SK-N-SH (cell line): ENCODE measurements around the gene TBX15. TPM values are rescaled to one million over a fixed set of nuclear protein-coding genes. Genes with fewer than 3 reads are reported as not detected.

Experiments
- CTCF ChIA-PET: fragments of 300-600, 350-600 bp; formaldehyde crosslinking; extraction: SDS; loops from one replicate; lab custom pipeline; 2021; lab: Yijun Ruan, JAX
- POLR2A ChIA-PET: fragments of 350-600 bp; sonication (Branson Sonifier 250); formaldehyde crosslinking; extraction: SDS; loops from one replicate; lab custom pipeline; 2020; ENCODE audit warnings: antibody characterized with exemption, inconsistent platforms; lab: Yijun Ruan, JAX
- DNase-seq: peaks from one replicate; pipeline ENCODE4 v3.0.0; 2012
- H2AFZ ChIP-seq: fragments of 200-600 bp; sonication (generic); 2 replicates; pipeline ENCODE4 v1.8.1; 2016; ENCODE audit warnings: antibody characterized with exemption, mild to moderate bottlenecking, low read depth
- H3F3A ChIP-seq: fragments of 200-600 bp; sonication (generic); replicated peaks from 2 replicates; pipeline ENCODE3; 2016; ENCODE audit warnings: antibody characterized with exemption, mild to moderate bottlenecking; ENCODE audit not compliant: insufficient read depth
- H3K27ac ChIP-seq, 2 experiments: fragments of 200-500 bp in 1 of 2; fragments of 200-600 bp in 1 of 2; sonication (Bioruptor generic) in 1 of 2; sonication (generic), shearing (Covaris generic) in 1 of 2; 2 replicates each; pipeline versions ENCODE4 v1.5.1 to v1.6.1; 2014 to 2016; ENCODE audit warnings: low read depth in 2 of 2, inconsistent platforms in 1 of 2, low read length in 1 of 2, mild to moderate bottlenecking in 1 of 2, mixed read lengths in 1 of 2
- H3K27me3 ChIP-seq: fragments of 200-600 bp; sonication (generic), shearing (Covaris generic); 2 replicates; pipeline ENCODE4 v1.6.1; 2016; ENCODE audit warnings: mixed run types; ENCODE audit not compliant: insufficient read depth
- H3K36me3 ChIP-seq, 2 experiments: fragments of 200-500 bp in 1 of 2; fragments of 200-600 bp in 1 of 2; sonication (Bioruptor generic) in 1 of 2; sonication (generic) in 1 of 2; replicated peaks in 1 of 2; 2 replicates each; pipeline versions ENCODE3 to v1.5.1; 2014 to 2016; ENCODE audit warnings: low read length in 1 of 2, mild to moderate bottlenecking in 1 of 2; ENCODE audit not compliant: insufficient read depth in 2 of 2, control insufficient read depth in 1 of 2
- H3K4me1 ChIP-seq, 2 experiments: fragments of 200-500 bp in 1 of 2; fragments of 200-600 bp in 1 of 2; sonication (Bioruptor generic) in 1 of 2; sonication (generic), shearing (Covaris generic) in 1 of 2; 2 replicates each; pipeline versions ENCODE4 v1.5.1 to v1.6.1; 2014 to 2016; ENCODE audit warnings: low read depth in 1 of 2, low read length in 1 of 2, mixed run types in 1 of 2; ENCODE audit not compliant: insufficient read depth in 2 of 2, control insufficient read depth in 1 of 2
- H3K4me2 ChIP-seq: fragments of 200-600 bp; sonication (generic), shearing (Covaris generic); 2 replicates; pipeline ENCODE4 v1.6.1; 2017; ENCODE audit warnings: mixed run types
- H3K4me3 ChIP-seq, 2 experiments: fragments of 200-500 bp in 1 of 2; fragments of 200-600 bp in 1 of 2; sonication (Bioruptor generic) in 1 of 2; sonication (generic), shearing (Covaris generic) in 1 of 2; 2 replicates each; pipeline versions ENCODE4 v1.5.1 to v1.8.1; 2014 to 2016; ENCODE audit warnings: low read depth in 2 of 2, inconsistent platforms in 1 of 2, low read length in 1 of 2, mild to moderate bottlenecking in 1 of 2, mixed read lengths in 1 of 2, moderate library complexity in 1 of 2
- H3K79me2 ChIP-seq: fragments of 200-600 bp; sonication (generic); 2 replicates; pipeline ENCODE4 v1.8.1; 2017; ENCODE audit warnings: mild to moderate bottlenecking; ENCODE audit not compliant: insufficient read depth
- H3K9ac ChIP-seq: fragments of 200-600 bp; sonication (generic); 2 replicates; pipeline ENCODE4 v1.6.1; 2017; ENCODE audit warnings: mixed run types
- H3K9me2 ChIP-seq: fragments of 200-600 bp; sonication (generic); 2 replicates; pipeline ENCODE4 v1.6.1; 2017; ENCODE audit warnings: mixed run types
- H3K9me3 ChIP-seq: fragments of 200-600 bp; sonication (generic); 2 replicates; pipeline ENCODE4 v1.6.1; 2017; ENCODE audit warnings: mixed run types, mild to moderate bottlenecking, moderate library complexity
- H4K20me1 ChIP-seq: fragments of 200-600 bp; sonication (generic); 2 replicates; pipeline ENCODE4 v1.6.1; 2017; ENCODE audit warnings: mild to moderate bottlenecking, mixed run types; ENCODE audit not compliant: insufficient read depth
- CHD2 ChIP-seq: fragments of 150-350 bp; IDR thresholded peaks from 2 replicates; pipeline ENCODE4 v1.6.1; 2018; ENCODE audit warnings: low read length; ENCODE audit not compliant: partially characterized antibody
- ELF1 ChIP-seq: IDR thresholded peaks from 2 replicates; pipeline ENCODE4 v1.4.0; 2012
- FOSL2 ChIP-seq: IDR thresholded peaks from 2 replicates; pipeline ENCODE4 v1.4.0; 2012; ENCODE audit warnings: low read depth, mild to moderate bottlenecking, moderate library complexity, borderline replicate concordance
- FOXM1 ChIP-seq: IDR thresholded peaks from 2 replicates; pipeline ENCODE4 v1.4.0; 2012; ENCODE audit warnings: low read depth, mild to moderate bottlenecking
- JUND ChIP-seq: IDR thresholded peaks from 2 replicates; pipeline ENCODE4 v1.4.0; 2012
- MEF2A ChIP-seq: IDR thresholded peaks from 2 replicates; pipeline ENCODE4 v1.4.0; 2012; ENCODE audit warnings: low read depth, borderline replicate concordance
- MXI1 ChIP-seq: IDR thresholded peaks from 2 replicates; pipeline ENCODE4 v1.6.1; 2012; ENCODE audit warnings: mild to moderate bottlenecking, low read depth, low read length, improper control_type of control experiment
- NRF1 ChIP-seq: IDR thresholded peaks from 2 replicates; pipeline ENCODE4 v1.6.1; 2012; ENCODE audit warnings: low read depth, mild to moderate bottlenecking, low read length
- POLR2AphosphoS5 ChIP-seq: IDR thresholded peaks from 2 replicates; pipeline ENCODE4 v1.6.1; 2012; ENCODE audit warnings: low read depth, low read length
- RCOR1 ChIP-seq: fragments of 150-350 bp; IDR thresholded peaks from 2 replicates; pipeline ENCODE4 v1.6.1; 2017; ENCODE audit warnings: antibody characterized with exemption, low read length
- RXRA ChIP-seq: IDR thresholded peaks from 2 replicates; pipeline ENCODE4 v1.4.0; 2012; ENCODE audit warnings: low read depth, mild to moderate bottlenecking, borderline replicate concordance
- SIN3A ChIP-seq: IDR thresholded peaks from 2 replicates; pipeline ENCODE4 v1.6.1; 2012; ENCODE audit warnings: low read depth, mild to moderate bottlenecking, low read length, moderate library complexity, borderline replicate concordance
- SMC3 ChIP-seq: IDR thresholded peaks from 2 replicates; pipeline ENCODE4 v1.6.1; 2012; ENCODE audit warnings: low read depth, low read length, improper control_type of control experiment
- TAF1 ChIP-seq: IDR thresholded peaks from 2 replicates; pipeline ENCODE4 v1.6.1; 2012; ENCODE audit warnings: low read depth, mild to moderate bottlenecking, low read length, moderate library complexity, borderline replicate concordance
- TCF12 ChIP-seq: IDR thresholded peaks from 2 replicates; pipeline ENCODE4 v1.4.0; 2012
- YY1 ChIP-seq: IDR thresholded peaks from 2 replicates; pipeline ENCODE4 v1.4.0; 2012; ENCODE audit warnings: low read depth, mild to moderate bottlenecking
- WGBS: methylation state at CpG from one replicate; pipeline ENCODE4 v1.1.6; 2017; ENCODE audit warnings: low lambda C conversion rate; 5-methylcytosine and 5-hydroxymethylcytosine counted together
- polyA plus RNA-seq, 3 experiments: library from polyadenylated mRNA; depleted of rRNA; stranded (reverse); fragments of >200 nt; gene quantifications; 2 replicates each; pipeline ENCODE4 v1.2.3, GENCODE V29; 2012
- TF ChIP-seq, protein P1 (sequence below): fragments of 150-350 bp; IDR thresholded peaks from 2 replicates; pipeline ENCODE4 v1.6.1; 2016; ENCODE audit warnings: mild to moderate bottlenecking, low read depth, low read length
- TF ChIP-seq, protein P2 (sequence below): IDR thresholded peaks from 2 replicates; pipeline ENCODE4 v1.4.0; 2012; ENCODE audit warnings: low read depth, borderline replicate concordance
- TF ChIP-seq, protein P3 (sequence below): IDR thresholded peaks from 2 replicates; pipeline ENCODE4 v1.4.0; 2012; ENCODE audit warnings: low read depth

The TBX15 gene
- polyA plus RNA-seq, 1 of the 3 experiments (the other 2 are of a cell fraction), result 0.02 TPM

DNA sequence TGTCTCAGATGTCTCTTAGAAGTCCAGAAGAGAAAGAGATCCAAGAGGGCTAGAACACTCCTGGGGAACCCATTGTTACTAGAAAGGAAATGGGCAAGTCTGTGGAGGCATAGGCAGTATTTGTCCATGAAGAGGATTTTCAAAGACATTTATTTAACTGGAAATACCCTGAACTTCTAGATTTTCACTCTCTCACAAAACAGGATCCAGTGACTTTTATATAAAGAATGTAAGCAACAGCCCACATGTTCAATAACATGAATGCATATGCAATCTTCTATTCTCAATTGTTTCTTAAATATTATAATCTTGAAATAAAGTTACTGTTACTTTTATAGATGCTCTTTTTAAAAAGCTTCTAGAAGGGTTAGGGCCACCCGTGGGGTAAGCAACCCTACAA is 53.4 kb downstream of the TBX15 start:
- Histone ChIP-seq H3K4me2 (no peak overlapping the region), H3F3A (no peaks in the 10 kb centered on the region), H4K20me1 (no peaks in the 10 kb centered on the region), H3K79me2 (no peaks in the 10 kb centered on the region), H3K27ac (no peak overlapping the region), H2AFZ (no peak overlapping the region), H3K36me3 (no peaks in the 10 kb centered on the region), H3K4me1 (no peaks in the 10 kb centered on the region), H3K27me3 (no peaks in the 10 kb centered on the region), H3K9ac (no peak overlapping the region), H3K4me3 (no peak overlapping the region), H3K9me3 (no peaks in the 10 kb centered on the region), H3K9me2 (no peaks in the 10 kb centered on the region)
- CTCF ChIA-PET, result no interaction called here
- DNase-seq, result no peak
- POLR2A ChIA-PET, result no interaction called here
- 0% methylated on average over 1 of the region's 1 CpG for WGBS
- no peak for TF ChIP-seq ELF1
- TF ChIP-seq MXI1, result no peak
- TF ChIP-seq SIN3A, result no peak
- no peak for TF ChIP-seq YY1
- TF ChIP-seq, protein P1, sequence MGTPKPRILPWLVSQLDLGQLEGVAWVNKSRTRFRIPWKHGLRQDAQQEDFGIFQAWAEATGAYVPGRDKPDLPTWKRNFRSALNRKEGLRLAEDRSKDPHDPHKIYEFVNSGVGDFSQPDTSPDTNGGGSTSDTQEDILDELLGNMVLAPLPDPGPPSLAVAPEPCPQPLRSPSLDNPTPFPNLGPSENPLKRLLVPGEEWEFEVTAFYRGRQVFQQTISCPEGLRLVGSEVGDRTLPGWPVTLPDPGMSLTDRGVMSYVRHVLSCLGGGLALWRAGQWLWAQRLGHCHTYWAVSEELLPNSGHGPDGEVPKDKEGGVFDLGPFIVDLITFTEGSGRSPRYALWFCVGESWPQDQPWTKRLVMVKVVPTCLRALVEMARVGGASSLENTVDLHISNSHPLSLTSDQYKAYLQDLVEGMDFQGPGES, result no peak
- no peak for TF ChIP-seq SMC3

DNA sequence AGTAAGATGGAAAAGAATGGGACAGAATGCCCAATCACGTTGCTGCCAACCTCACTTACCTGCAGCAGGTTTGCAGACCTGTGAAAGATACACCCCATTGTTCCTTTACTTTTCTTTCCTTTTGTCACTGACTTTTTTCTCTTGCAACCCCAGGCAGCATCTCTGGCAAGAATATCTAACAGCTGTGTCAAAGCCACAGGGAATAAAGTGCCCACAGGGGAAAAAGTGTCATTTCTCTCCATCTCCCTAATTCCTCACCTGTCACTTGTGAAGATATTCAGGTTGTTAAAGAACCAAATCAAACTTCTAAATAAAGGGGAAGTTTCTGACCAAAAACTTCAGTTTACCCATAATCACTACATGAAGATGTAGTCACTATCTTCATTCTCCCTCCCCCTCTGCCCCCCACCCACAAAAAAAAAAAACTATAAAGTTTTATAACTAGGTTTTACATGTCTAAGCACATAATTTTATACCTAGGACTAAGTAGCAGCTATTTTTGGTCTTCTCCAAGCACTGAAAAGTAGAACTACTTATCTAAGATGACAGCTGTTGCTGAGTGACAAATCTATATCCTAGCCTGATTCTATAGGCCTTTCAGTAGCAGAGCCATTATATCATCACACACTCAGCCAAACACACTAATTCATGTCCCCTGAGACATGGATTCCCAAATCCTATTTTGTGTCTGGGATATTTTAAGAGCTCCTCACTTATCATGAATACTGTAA is 54.9 kb downstream of the TBX15 start:
- no peaks in the 10 kb centered on the region for H3K36me3 ChIP-seq
- H2AFZ ChIP-seq, result no peak overlapping the region
- CTCF ChIA-PET, result no interaction called here
- no peaks in the 10 kb centered on the region for H4K20me1 ChIP-seq
- POLR2A ChIA-PET, result no interaction called here
- H3K9me3 ChIP-seq, result no peaks in the 10 kb centered on the region
- H3K79me2 ChIP-seq, result no peaks in the 10 kb centered on the region
- H3K4me3 ChIP-seq, result no peak overlapping the region
- DNase-seq, result no peak
- no peaks in the 10 kb centered on the region for H3F3A ChIP-seq
- no peaks in the 10 kb centered on the region for H3K9me2 ChIP-seq
- no peaks in the 10 kb centered on the region for H3K4me1 ChIP-seq
- no peaks in the 10 kb centered on the region for H3K27me3 ChIP-seq
- WGBS, result 0% methylated on average over 1 of the region's 1 CpG
- H3K4me2 ChIP-seq, result no peak overlapping the region
- H3K9ac ChIP-seq, result no peak overlapping the region
- TF ChIP-seq FOSL2, result no peak
- no peak for TF ChIP-seq JUND
- H3K27ac ChIP-seq, result no peak overlapping the region

DNA sequence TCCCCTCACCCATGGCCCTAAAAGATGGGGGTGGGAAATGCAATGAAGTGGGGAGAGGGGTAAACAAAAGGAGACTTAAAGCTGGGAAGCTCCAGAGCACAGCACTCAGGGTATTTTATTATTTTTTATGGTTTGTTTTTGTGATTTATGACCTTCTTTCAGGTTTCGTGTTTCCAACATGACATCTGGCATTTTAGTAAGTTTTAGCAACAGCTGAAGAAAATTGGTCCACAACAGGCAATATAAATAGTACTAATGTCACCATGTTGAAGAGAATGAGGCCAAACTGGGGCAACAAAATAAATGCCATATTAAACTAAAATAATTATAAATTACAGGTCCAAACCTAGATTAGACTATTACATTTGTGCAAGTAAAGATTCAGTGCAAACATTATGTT is 56.3 kb downstream of the TBX15 start:
- H3K36me3 ChIP-seq, result no peaks in the 10 kb centered on the region
- CTCF ChIA-PET, result interaction anchor here (1.3 kb wide), 1 partner anchor 70 kb away, joined by 4 read pairs; no protein-coding TSS in a partner anchor

More for the DNA sequence above, 56.3 kb downstream of the TBX15 start:
- H3K4me2 ChIP-seq, result no peak overlapping the region
- H3K27ac ChIP-seq, result no peak overlapping the region
- no peaks in the 10 kb centered on the region for H3K4me1 ChIP-seq
- WGBS, result 3% methylated on average over 1 of the region's 1 CpG
- TF ChIP-seq NRF1 (no peak), POLR2AphosphoS5 (no peak), MEF2A (no peak), RCOR1 (no peak), FOXM1 (no peak), SIN3A (no peak), CHD2 (no peak), TAF1 (no peak), TCF12 (no peak), RXRA (no peak), MXI1 (no peak)
- TF ChIP-seq, protein P2, sequence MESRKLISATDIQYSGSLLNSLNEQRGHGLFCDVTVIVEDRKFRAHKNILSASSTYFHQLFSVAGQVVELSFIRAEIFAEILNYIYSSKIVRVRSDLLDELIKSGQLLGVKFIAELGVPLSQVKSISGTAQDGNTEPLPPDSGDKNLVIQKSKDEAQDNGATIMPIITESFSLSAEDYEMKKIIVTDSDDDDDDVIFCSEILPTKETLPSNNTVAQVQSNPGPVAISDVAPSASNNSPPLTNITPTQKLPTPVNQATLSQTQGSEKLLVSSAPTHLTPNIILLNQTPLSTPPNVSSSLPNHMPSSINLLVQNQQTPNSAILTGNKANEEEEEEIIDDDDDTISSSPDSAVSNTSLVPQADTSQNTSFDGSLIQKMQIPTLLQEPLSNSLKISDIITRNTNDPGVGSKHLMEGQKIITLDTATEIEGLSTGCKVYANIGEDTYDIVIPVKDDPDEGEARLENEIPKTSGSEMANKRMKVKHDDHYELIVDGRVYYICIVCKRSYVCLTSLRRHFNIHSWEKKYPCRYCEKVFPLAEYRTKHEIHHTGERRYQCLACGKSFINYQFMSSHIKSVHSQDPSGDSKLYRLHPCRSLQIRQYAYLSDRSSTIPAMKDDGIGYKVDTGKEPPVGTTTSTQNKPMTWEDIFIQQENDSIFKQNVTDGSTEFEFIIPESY, result no peak
- TF ChIP-seq, protein P3, sequence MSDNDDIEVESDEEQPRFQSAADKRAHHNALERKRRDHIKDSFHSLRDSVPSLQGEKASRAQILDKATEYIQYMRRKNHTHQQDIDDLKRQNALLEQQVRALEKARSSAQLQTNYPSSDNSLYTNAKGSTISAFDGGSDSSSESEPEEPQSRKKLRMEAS, result no peak
- no peaks in the 10 kb centered on the region for H3K9me3 ChIP-seq
- H3F3A ChIP-seq, result no peaks in the 10 kb centered on the region
- DNase-seq, result no peak
- no peaks in the 10 kb centered on the region for H3K27me3 ChIP-seq
- H3K9ac ChIP-seq, result no peak overlapping the region
- H3K79me2 ChIP-seq, result no peaks in the 10 kb centered on the region
- no peaks in the 10 kb centered on the region for H3K9me2 ChIP-seq
- POLR2A ChIA-PET, result no interaction called here
- H3K4me3 ChIP-seq, result no peak overlapping the region
- H2AFZ ChIP-seq, result no peak overlapping the region
- H4K20me1 ChIP-seq, result no peaks in the 10 kb centered on the region
